KMS-11 (cell line): ENCODE data around the gene SCAPER.
"Not testable (repeated sequence)": the region's sequence is repeated elsewhere in the genome, so short reads cannot be mapped to it uniquely, and the experiment has no call there.

ENCODE experiments used
- H2AFZ ChIP-seq: fragments of 200-600 bp; sonication (generic); 2 replicates; pipeline ENCODE4 v1.6.1; 2016; ENCODE audit warnings: antibody characterized with exemption, mixed run types, low read depth
- H3K27ac ChIP-seq: fragments of 200-600 bp; sonication (generic); 2 replicates; pipeline ENCODE4 v1.6.1; 2016; ENCODE audit warnings: mild to moderate bottlenecking, mixed run types
- H3K27me3 ChIP-seq: fragments of 200-600 bp; sonication (generic); 2 replicates; pipeline ENCODE4 v1.6.1; 2017; ENCODE audit warnings: mild to moderate bottlenecking, low read depth, mixed run types, moderate library complexity; ENCODE audit not compliant: insufficient read depth
- H3K36me3 ChIP-seq: fragments of 200-600 bp; sonication (generic); 2 replicates; pipeline ENCODE4 v1.6.1; 2017; ENCODE audit warnings: mild to moderate bottlenecking, mixed run types; ENCODE audit not compliant: insufficient read depth
- H3K4me1 ChIP-seq: fragments of 200-600 bp; sonication (generic); 2 replicates; pipeline ENCODE4 v1.6.1; 2016; ENCODE audit warnings: mild to moderate bottlenecking, low read depth, mixed run types; ENCODE audit not compliant: poor library complexity, severe bottlenecking
- H3K4me2 ChIP-seq: fragments of 200-600 bp; sonication (generic); 2 replicates; pipeline ENCODE4 v1.7.0; 2016; ENCODE audit warnings: mild to moderate bottlenecking, mixed run types
- H3K4me3 ChIP-seq: fragments of 200-600 bp; sonication (generic); IDR thresholded peaks from 2 replicates; pipeline ENCODE4 v1.6.1; 2017; ENCODE audit warnings: low read depth, low read length, mixed read lengths; ENCODE audit not compliant: insufficient read depth
- H3K79me2 ChIP-seq: fragments of 200-600 bp; sonication (generic); 2 replicates; pipeline ENCODE4 v1.6.1; 2016; ENCODE audit warnings: low read depth, mixed run types; ENCODE audit not compliant: insufficient read depth
- H3K9ac ChIP-seq: fragments of 200-600 bp; sonication (generic); 2 replicates; pipeline ENCODE4 v1.6.1; 2016; ENCODE audit warnings: mild to moderate bottlenecking, mixed run types
- H4K20me1 ChIP-seq: fragments of 200-600 bp; sonication (generic); 2 replicates; pipeline ENCODE4 v1.6.1; 2016; ENCODE audit warnings: mild to moderate bottlenecking, mixed run types; ENCODE audit not compliant: insufficient read depth
- TF ChIP-seq, protein P1 (sequence below): fragments of 200-600 bp; sonication (generic); conservative IDR thresholded peaks from 2 replicates; pipeline ENCODE4 v1.6.1; 2017; ENCODE audit warnings: low read depth, mild to moderate bottlenecking, antibody characterized with exemption, low read length, moderate library complexity, mixed read lengths

Gene SCAPER

DNA sequence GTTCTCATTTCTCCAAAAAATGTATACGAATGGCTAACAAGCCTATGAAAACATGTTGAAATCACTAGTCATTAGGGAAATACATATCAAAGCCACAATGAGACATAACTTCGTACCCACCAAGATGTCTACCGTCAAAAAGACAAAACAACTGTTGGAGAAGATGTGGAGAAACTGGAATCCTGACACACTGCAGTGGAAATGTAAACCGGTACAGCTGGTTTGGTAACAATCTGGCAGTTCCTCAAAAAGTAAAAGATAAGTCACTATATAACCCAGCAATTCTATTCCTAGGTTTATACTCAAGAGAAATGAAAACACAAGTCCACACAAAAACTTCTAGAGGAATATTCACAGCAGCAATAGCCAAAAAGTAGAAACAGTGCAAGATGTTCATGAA lies 7.0 kb downstream of the SCAPER start:
- no peak overlapping the region for H3K27ac ChIP-seq
- H3K36me3 ChIP-seq: no peaks in the 10 kb centered on the region
- H3K79me2 ChIP-seq: peaks cover 27% of the 10 kb centered on the region
- peaks cover 30% of the 10 kb centered on the region for H3K4me1 ChIP-seq
- H4K20me1 ChIP-seq: no peaks in the 10 kb centered on the region
- H2AFZ ChIP-seq: no peak overlapping the region
- no peaks in the 10 kb centered on the region for H3K27me3 ChIP-seq
- no peak overlapping the region for H3K9ac ChIP-seq
- H3K4me3 ChIP-seq: no peak overlapping the region
- TF ChIP-seq, protein P1, sequence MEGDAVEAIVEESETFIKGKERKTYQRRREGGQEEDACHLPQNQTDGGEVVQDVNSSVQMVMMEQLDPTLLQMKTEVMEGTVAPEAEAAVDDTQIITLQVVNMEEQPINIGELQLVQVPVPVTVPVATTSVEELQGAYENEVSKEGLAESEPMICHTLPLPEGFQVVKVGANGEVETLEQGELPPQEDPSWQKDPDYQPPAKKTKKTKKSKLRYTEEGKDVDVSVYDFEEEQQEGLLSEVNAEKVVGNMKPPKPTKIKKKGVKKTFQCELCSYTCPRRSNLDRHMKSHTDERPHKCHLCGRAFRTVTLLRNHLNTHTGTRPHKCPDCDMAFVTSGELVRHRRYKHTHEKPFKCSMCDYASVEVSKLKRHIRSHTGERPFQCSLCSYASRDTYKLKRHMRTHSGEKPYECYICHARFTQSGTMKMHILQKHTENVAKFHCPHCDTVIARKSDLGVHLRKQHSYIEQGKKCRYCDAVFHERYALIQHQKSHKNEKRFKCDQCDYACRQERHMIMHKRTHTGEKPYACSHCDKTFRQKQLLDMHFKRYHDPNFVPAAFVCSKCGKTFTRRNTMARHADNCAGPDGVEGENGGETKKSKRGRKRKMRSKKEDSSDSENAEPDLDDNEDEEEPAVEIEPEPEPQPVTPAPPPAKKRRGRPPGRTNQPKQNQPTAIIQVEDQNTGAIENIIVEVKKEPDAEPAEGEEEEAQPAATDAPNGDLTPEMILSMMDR: no peak
- no peak overlapping the region for H3K4me2 ChIP-seq

DNA sequence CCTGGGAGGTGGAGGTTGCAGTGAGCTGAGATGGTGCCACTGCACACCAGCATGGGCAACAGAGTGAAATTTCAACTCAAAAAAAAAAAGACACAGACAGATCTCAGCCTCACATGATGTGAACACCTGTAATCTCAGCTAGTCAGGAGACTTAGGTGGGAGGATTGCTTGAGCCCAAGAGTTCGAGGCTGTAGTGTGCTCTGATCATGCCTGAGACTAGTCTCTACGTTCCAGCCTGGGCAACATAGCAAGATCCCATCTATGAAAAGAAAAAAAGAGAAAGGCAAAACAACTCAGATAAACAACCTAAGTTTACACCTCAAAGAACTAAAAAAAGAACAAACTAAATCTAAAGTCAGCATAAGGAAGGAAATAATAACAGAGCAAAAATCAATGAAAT lies 11.0 kb downstream of the SCAPER start:
- no peak overlapping the region for H3K4me3 ChIP-seq
- no peaks in the 10 kb centered on the region for H3K36me3 ChIP-seq
- H3K9ac ChIP-seq: no peak overlapping the region
- peak overlapping the region; percentile 15; the same call in 1 of the 2 replicates for H3K4me2 ChIP-seq
- no peaks in the 10 kb centered on the region for H4K20me1 ChIP-seq
- TF ChIP-seq, protein P1: no peak
- peaks cover 41% of the 10 kb centered on the region for H3K79me2 ChIP-seq
- peaks cover 20% of the 10 kb centered on the region for H3K4me1 ChIP-seq
- no peaks in the 10 kb centered on the region for H3K27me3 ChIP-seq
- H2AFZ ChIP-seq: no peak overlapping the region
- peak overlapping the region; percentile 2; the same call in 1 of the 2 replicates for H3K27ac ChIP-seq

DNA sequence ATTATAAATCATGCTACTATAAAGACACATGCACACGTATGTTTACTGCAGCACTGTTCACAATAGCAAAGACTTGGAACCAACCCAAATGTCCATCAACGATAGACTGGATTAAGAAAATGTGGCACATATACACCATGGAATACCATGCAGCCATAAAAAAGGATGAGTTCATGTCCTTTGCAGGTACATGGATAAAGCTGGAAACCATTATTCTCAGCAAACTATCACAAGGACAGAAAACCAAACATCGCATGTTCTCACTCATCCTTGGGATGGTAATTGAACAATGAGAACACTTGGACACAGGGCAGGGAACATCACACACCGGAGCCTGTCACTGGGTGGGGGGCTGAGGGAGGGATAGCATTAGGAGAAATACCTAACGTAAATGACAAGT lies 12.3 kb downstream of the SCAPER start:
- H3K4me2 ChIP-seq, H3K27me3 ChIP-seq, H4K20me1 ChIP-seq, H3K36me3 ChIP-seq, H3K4me3 ChIP-seq, H3K27ac ChIP-seq, H3K9ac ChIP-seq, H2AFZ ChIP-seq: not testable (repeated sequence)
- Histone ChIP-seq H3K79me2 (peaks cover 41% of the 10 kb centered on the region), H3K4me1 (peaks cover 20% of the 10 kb centered on the region)

DNA sequence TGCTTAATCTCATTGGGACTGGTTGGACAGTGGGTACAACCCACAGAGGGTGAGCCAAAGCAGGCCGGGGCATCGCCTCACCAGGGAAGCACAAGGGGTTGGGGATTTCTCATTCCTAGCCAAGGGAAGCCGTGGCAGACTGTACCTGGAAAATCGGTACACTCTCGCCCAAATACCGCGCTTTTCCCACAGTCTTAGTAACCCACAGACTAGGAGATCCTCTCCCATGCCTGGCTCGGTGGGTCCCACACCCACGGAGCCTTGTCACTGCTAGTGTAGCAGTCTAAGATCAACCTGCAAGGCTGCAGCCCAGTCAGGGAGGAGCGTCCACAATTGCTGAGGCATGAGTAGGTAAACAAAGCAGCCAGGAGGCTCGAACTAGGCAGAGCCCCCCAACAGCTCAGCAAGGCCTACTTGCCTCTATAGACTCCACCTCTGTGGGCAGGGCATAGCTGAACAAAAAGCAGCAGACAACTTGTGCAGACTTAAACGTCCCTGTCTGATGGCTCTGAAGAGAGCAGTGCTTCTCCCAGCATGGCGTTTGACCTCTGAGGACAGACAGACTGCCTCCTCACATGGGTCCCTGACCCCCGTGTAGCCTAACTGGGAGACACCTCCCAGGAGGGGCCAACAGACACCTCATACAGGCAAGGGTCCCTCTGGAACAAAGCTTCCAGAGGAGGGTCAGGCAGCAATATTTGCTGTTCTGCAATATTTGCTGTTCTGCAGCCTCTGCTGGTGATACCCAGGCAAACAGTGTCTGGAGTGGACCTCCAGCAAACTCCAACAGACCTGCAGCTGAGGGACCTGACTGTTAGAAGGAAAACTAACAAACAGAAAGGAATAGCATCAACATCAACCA lies 17.6 kb downstream of the SCAPER start:
- H3K36me3 ChIP-seq, H2AFZ ChIP-seq, H3K4me3 ChIP-seq, H4K20me1 ChIP-seq, H3K4me1 ChIP-seq, H3K27me3 ChIP-seq, H3K4me2 ChIP-seq, H3K27ac ChIP-seq, H3K9ac ChIP-seq: not testable (repeated sequence)
- H3K79me2 ChIP-seq: peaks cover 26% of the 10 kb centered on the region; the same call in 1 of the 2 replicates

DNA sequence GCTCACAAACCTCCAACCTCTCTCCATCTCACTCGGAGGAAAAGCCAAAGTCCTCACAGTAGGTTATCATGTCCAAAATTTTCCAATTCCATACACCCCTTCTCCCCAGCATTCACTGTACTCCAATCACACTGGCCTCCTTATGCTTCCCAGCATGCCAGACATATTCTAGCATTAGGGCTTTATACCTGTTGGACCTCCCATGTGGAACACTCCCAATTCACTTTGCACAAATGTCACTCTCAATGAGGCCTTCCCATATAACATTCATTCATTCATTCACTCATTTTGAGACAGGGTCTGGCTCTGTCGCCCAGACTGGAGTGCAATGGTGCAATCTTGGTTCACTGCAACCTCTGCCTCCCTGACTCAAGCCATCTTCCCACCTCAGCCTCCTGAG lies 19.9 kb downstream of the SCAPER start:
- H3K4me1 ChIP-seq: no peaks in the 10 kb centered on the region
- no peaks in the 10 kb centered on the region for H3K27me3 ChIP-seq
- no peaks in the 10 kb centered on the region for H4K20me1 ChIP-seq
- H3K9ac ChIP-seq: no peak overlapping the region
- no peak overlapping the region for H2AFZ ChIP-seq
- no peaks in the 10 kb centered on the region for H3K36me3 ChIP-seq
- TF ChIP-seq, protein P1: no peak
- H3K4me2 ChIP-seq: no peak overlapping the region
- H3K79me2 ChIP-seq: peaks cover 9% of the 10 kb centered on the region; the same call in 1 of the 2 replicates
- no peak overlapping the region for H3K27ac ChIP-seq
- no peak overlapping the region for H3K4me3 ChIP-seq
